Measurements from ENCODE around the gene TRPM3.

TRPM3 gene

DNA sequence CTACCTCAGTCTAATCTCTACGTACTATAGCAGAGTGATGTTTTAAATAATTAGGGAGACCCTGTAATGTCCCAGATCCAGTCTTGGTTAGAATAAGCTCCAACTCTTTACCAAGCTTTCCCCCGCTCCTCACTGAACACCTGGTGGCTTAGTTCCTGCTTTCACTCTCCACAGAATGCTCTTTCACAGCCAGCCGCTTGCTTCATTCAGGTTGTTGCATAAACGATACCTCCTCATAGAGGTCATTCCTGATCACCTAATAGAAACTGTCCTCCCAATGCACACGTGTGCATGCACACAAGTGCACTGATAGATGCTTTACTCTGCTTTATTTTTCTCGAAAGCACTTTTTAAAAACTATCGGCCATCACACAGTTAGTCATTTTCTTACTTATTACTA is 298.1 kb downstream of the TRPM3 start:
- no peak for DNase-seq (ENCODE audit: low read depth in 1 of 2, low spot score in 1 of 2)
- no peak overlapping the region for H3K27ac ChIP-seq (replicated peaks)
- TF ChIP-seq GABPA (IDR thresholded peaks at IDR 0.05; ENCODE audit: low read depth) (no peak), POLR2AphosphoS5 (IDR thresholded peaks at IDR 0.05; ENCODE audit: low read depth) (no peak), SPI1 (IDR thresholded peaks at IDR 0.05; ENCODE audit: borderline replicate concordance, low read depth) (no peak)
- TF ChIP-seq, protein P1, sequence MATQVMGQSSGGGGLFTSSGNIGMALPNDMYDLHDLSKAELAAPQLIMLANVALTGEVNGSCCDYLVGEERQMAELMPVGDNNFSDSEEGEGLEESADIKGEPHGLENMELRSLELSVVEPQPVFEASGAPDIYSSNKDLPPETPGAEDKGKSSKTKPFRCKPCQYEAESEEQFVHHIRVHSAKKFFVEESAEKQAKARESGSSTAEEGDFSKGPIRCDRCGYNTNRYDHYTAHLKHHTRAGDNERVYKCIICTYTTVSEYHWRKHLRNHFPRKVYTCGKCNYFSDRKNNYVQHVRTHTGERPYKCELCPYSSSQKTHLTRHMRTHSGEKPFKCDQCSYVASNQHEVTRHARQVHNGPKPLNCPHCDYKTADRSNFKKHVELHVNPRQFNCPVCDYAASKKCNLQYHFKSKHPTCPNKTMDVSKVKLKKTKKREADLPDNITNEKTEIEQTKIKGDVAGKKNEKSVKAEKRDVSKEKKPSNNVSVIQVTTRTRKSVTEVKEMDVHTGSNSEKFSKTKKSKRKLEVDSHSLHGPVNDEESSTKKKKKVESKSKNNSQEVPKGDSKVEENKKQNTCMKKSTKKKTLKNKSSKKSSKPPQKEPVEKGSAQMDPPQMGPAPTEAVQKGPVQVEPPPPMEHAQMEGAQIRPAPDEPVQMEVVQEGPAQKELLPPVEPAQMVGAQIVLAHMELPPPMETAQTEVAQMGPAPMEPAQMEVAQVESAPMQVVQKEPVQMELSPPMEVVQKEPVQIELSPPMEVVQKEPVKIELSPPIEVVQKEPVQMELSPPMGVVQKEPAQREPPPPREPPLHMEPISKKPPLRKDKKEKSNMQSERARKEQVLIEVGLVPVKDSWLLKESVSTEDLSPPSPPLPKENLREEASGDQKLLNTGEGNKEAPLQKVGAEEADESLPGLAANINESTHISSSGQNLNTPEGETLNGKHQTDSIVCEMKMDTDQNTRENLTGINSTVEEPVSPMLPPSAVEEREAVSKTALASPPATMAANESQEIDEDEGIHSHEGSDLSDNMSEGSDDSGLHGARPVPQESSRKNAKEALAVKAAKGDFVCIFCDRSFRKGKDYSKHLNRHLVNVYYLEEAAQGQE (IDR thresholded peaks at IDR 0.05; ENCODE audit: insufficient replicate concordance, low read depth) = no peak
- TF ChIP-seq, protein P2, sequence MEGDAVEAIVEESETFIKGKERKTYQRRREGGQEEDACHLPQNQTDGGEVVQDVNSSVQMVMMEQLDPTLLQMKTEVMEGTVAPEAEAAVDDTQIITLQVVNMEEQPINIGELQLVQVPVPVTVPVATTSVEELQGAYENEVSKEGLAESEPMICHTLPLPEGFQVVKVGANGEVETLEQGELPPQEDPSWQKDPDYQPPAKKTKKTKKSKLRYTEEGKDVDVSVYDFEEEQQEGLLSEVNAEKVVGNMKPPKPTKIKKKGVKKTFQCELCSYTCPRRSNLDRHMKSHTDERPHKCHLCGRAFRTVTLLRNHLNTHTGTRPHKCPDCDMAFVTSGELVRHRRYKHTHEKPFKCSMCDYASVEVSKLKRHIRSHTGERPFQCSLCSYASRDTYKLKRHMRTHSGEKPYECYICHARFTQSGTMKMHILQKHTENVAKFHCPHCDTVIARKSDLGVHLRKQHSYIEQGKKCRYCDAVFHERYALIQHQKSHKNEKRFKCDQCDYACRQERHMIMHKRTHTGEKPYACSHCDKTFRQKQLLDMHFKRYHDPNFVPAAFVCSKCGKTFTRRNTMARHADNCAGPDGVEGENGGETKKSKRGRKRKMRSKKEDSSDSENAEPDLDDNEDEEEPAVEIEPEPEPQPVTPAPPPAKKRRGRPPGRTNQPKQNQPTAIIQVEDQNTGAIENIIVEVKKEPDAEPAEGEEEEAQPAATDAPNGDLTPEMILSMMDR (IDR thresholded peaks at IDR 0.05; ENCODE audit: insufficient read depth, low read length) = no peak
- peaks cover 2% of the 10 kb centered on the region for H3K27me3 ChIP-seq (ENCODE audit: insufficient read depth, poor library complexity, severe bottlenecking)
- H3K4me3 ChIP-seq (replicated peaks; ENCODE audit: insufficient read depth, low read length) = no peak overlapping the region

- TF ChIP-seq, protein P2 (IDR thresholded peaks at IDR 0.05; ENCODE audit: insufficient read depth, low read length) = no peak
- TF ChIP-seq GABPA (IDR thresholded peaks at IDR 0.05; ENCODE audit: low read depth) (no peak), SPI1 (IDR thresholded peaks at IDR 0.05; ENCODE audit: borderline replicate concordance, low read depth) (no peak), POLR2AphosphoS5 (IDR thresholded peaks at IDR 0.05; ENCODE audit: low read depth) (no peak)
- TF ChIP-seq, protein P1 (IDR thresholded peaks at IDR 0.05; ENCODE audit: insufficient replicate concordance, low read depth) = no peak
- H3K27me3 ChIP-seq (ENCODE audit: insufficient read depth, poor library complexity, severe bottlenecking) = peaks cover 6% of the 10 kb centered on the region
- no peak overlapping the region for H3K27ac ChIP-seq (replicated peaks)
- no peak for DNase-seq (ENCODE audit: low read depth in 1 of 2, low spot score in 1 of 2)
- H3K4me3 ChIP-seq (replicated peaks; ENCODE audit: insufficient read depth, low read length) = no peak overlapping the region
Observed at GRCh38 chr9:70817311-70817710, 304.1 kb downstream of the TRPM3 start.

- no peak for TF ChIP-seq POLR2AphosphoS5 (IDR thresholded peaks at IDR 0.05; ENCODE audit: low read depth)
- peaks cover 6% of the 10 kb centered on the region for H3K27me3 ChIP-seq (ENCODE audit: insufficient read depth, poor library complexity, severe bottlenecking)
- no peak overlapping the region for H3K27ac ChIP-seq (replicated peaks)
- DNase-seq (ENCODE audit: low read depth in 1 of 2, low spot score in 1 of 2) = no peak
- no peak overlapping the region for H3K4me3 ChIP-seq (replicated peaks; ENCODE audit: insufficient read depth, low read length)
Observed at GRCh38 chr9:70816891-70817290, 304.5 kb downstream of the TRPM3 start.

GRCh38 chr9:70816316-70816715 is 305.1 kb downstream of the TRPM3 start:
- TF ChIP-seq, protein P1 (IDR thresholded peaks at IDR 0.05; ENCODE audit: insufficient replicate concordance, low read depth) = no peak
- TF ChIP-seq POLR2AphosphoS5 (IDR thresholded peaks at IDR 0.05; ENCODE audit: low read depth) (no peak), GABPA (IDR thresholded peaks at IDR 0.05; ENCODE audit: low read depth) (no peak), SPI1 (IDR thresholded peaks at IDR 0.05; ENCODE audit: borderline replicate concordance, low read depth) (no peak)
- TF ChIP-seq, protein P2 (IDR thresholded peaks at IDR 0.05; ENCODE audit: insufficient read depth, low read length) = no peak
- DNase-seq (ENCODE audit: low read depth in 1 of 2, low spot score in 1 of 2) = no peak
- H3K4me3 ChIP-seq (replicated peaks; ENCODE audit: insufficient read depth, low read length) = no peak overlapping the region
- H3K27me3 ChIP-seq (ENCODE audit: insufficient read depth, poor library complexity, severe bottlenecking) = peaks cover 6% of the 10 kb centered on the region
- H3K27ac ChIP-seq (replicated peaks) = no peak overlapping the region
